HepG2 (cell line): ENCODE results near the gene PLXDC2.

ENCODE experiments used
- ATF4 ChIP-seq, 2 experiments: fragments of 450-650 bp in 1 of 2; sonication (generic) in 1 of 2; formaldehyde crosslinking; IDR thresholded peaks; 2 replicates each; pipeline versions ENCODE4 v1.5.0 to v1.8.0; 2020 to 2022; ENCODE audit warnings: mild to moderate bottlenecking in 1 of 2, missing genetic modification reagents in 1 of 2
- CTCF ChIP-seq: sonication (generic); formaldehyde crosslinking; IDR thresholded peaks from 2 replicates; pipeline ENCODE4 v1.5.0; 2020; ENCODE audit warnings: mild to moderate bottlenecking, missing genetic modification reagents, moderate library complexity
- GABPA ChIP-seq, 2 experiments: IDR thresholded peaks; 2 replicates each; pipeline ENCODE4 v1.6.1; 2011 to 2016; ENCODE audit warnings: low read depth in 2 of 2, low read length in 1 of 2, missing biosample characterization in 1 of 2, missing genetic modification characterization in 1 of 2
- HCFC1 ChIP-seq: fragments of 150-350 bp; IDR thresholded peaks from 2 replicates; pipeline ENCODE4 v1.6.1; 2014; ENCODE audit warnings: low read depth, low read length
- HNRNPLL ChIP-seq: fragments of 200-400 bp; formaldehyde crosslinking; IDR thresholded peaks from 2 replicates; pipeline ENCODE4 v1.6.1; 2017; ENCODE audit warnings: mild to moderate bottlenecking, low read depth, low read length; ENCODE audit not compliant: poor library complexity, severe bottlenecking
- PHF20 ChIP-seq: sonication (generic); formaldehyde crosslinking; IDR thresholded peaks from 2 replicates; pipeline ENCODE4 v1.5.0; 2020; ENCODE audit warnings: mild to moderate bottlenecking, missing genetic modification reagents
- PHF8 ChIP-seq: sonication (generic); formaldehyde crosslinking; IDR thresholded peaks from 2 replicates; pipeline ENCODE4 v1.5.0; 2020; ENCODE audit warnings: missing genetic modification reagents
- ZBTB20 ChIP-seq: sonication (generic); formaldehyde crosslinking; IDR thresholded peaks from 2 replicates; pipeline ENCODE4 v1.8.1; 2023; ENCODE audit warnings: missing genetic modification reagents, low read depth, mild to moderate bottlenecking, borderline replicate concordance
- ZBTB33 ChIP-seq: sonication (generic); formaldehyde crosslinking; IDR thresholded peaks from 2 replicates; pipeline ENCODE4 v1.4.0; 2020; ENCODE audit warnings: missing genetic modification reagents
- ZFAT ChIP-seq: sonication (generic); formaldehyde crosslinking; conservative IDR thresholded peaks from 2 replicates; pipeline ENCODE4 v1.8.1; 2023; ENCODE audit warnings: missing genetic modification reagents, inconsistent platforms
- ZNF256 ChIP-seq: sonication (generic); formaldehyde crosslinking; conservative IDR thresholded peaks from 2 replicates; pipeline ENCODE4 v1.4.0; 2020; ENCODE audit warnings: missing genetic modification reagents
- ZNF441 ChIP-seq: sonication (generic); formaldehyde crosslinking; IDR thresholded peaks from 2 replicates; pipeline ENCODE4 v1.7.0; 2021; ENCODE audit warnings: missing genetic modification reagents, borderline replicate concordance

DNA sequence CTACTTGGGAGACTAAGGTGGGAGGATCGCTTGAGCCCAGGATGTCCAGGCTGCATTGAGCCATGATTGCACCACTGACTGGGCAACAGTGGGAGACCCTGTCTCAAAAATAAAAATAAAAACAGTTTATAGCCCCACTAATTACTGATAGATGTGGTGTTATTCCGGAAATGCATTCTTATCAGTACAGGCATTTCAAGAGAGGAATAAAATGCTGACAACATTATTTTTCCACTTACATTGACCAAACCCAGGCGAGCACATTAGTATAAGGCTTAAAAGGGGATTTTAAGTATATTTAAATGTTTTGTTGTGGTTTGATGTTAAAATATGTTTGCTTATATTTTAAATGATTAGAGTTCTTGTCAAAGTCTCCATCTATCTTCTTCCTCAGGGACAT is 359.5 kb downstream of the PLXDC2 start:
- no peak for TF ChIP-seq ZFAT (CRISPR knock-in tag)
- no peak for TF ChIP-seq ZNF256 (CRISPR knock-in tag)
- TF ChIP-seq ZBTB33 (CRISPR knock-in tag): no peak
- TF ChIP-seq ZBTB20 (CRISPR knock-in tag): no peak
- TF ChIP-seq PHF20 (CRISPR knock-in tag): no peak
- no peak for TF ChIP-seq CTCF (CRISPR knock-in tag)
- TF ChIP-seq GABPA (IDR thresholded peaks at IDR 0.05; ENCODE audit: low read depth, low read length): no peak
- TF ChIP-seq GABPA (CRISPR knock-in tag; IDR thresholded peaks at IDR 0.05; ENCODE audit: low read depth): no peak
- TF ChIP-seq ATF4 (CRISPR knock-in tag; IDR thresholded peaks at IDR 0.05): no peak
- TF ChIP-seq PHF8 (CRISPR knock-in tag): no peak
- no peak for TF ChIP-seq HNRNPLL
- no peak for TF ChIP-seq ZNF441 (CRISPR knock-in tag)
- no peak for TF ChIP-seq HCFC1
